Measurements from ENCODE around the gene HINT3. TPM values are rescaled to one million over a fixed set of nuclear protein-coding genes. Genes with fewer than 3 reads are reported as not detected.

The HINT3 gene
- total and polyA plus RNA-seq, 2 of the 13 experiments (the other 11 are each of a cell fraction or from before 2014, with no cell fraction given): 3.1 to 22.8 TPM

DNA sequence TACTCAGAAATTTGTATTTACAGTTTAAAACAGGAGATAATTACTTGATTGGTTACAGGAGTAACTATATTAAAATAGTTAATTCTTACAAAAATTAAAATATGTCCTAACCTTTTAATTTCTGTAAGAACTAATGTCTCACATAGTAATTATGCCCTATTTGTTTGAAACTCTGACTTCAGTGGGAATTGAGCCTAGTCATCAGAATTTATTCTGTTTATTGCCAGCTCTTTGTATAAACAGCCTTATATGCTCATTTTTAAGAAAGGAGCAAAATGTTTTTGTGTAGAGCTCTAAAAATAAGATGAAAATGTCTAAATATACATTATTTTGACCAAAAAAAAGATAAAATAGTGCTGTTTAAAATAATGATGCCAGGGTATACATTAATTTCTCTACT is 51.2 kb downstream of the HINT3 start:
- Histone ChIP-seq H4K20me1 (ENCODE audit: insufficient read depth, low read length) (no peaks in the 10 kb centered on the region), H3K27ac (ENCODE audit: extremely low read length, insufficient read depth, low read length) (no peak overlapping the region), H2AFZ (ENCODE audit: low read length) (no peak overlapping the region), H3K27me3 (ENCODE audit: control insufficient read depth in 1 of 2, insufficient read depth in 2 of 2, low read length in 2 of 2) (no peaks in the 10 kb centered on the region), H3K9ac (ENCODE audit: insufficient read depth, low read depth, low read length) (no peak overlapping the region), H3K4me3 (replicated peaks in 1 of 3; ENCODE audit: insufficient read depth in 1 of 3, low read depth in 2 of 3, low read length in 3 of 3) (no peak overlapping the region), H3K4me1 (ENCODE audit: insufficient read depth, low read length) (no peaks in the 10 kb centered on the region), H3K36me3 (replicated peaks in 1 of 2; ENCODE audit: control insufficient read depth in 1 of 2, insufficient read depth in 2 of 2, low read length in 2 of 2) (peaks cover 16 to 69% of the 10 kb centered on the region in 2 experiments), H3K4me2 (ENCODE audit: low read depth, low read length) (no peak overlapping the region), H3K79me2 (ENCODE audit: insufficient read depth, low read length) (peaks cover 5% of the 10 kb centered on the region), H3K9me3 (ENCODE audit: low read length) (no peaks in the 10 kb centered on the region)
- POLR2A ChIA-PET: interaction anchor here (2.1 kb wide), 1 partner anchor 21 kb away, joined by 6 read pairs; the partner anchor contains the start of gene TRMT11
- in situ Hi-C loops (cut with HindIII; ENCODE audit: extremely low pct_ligation_motif_present, low pct_unique_long_range_greater_than_20kb): no loop called here
- TF ChIP-seq ZNF12 (CRISPR knock-in tag; IDR thresholded peaks at IDR 0.05) (no peak), MAFK (conservative IDR thresholded peaks at IDR 0.05 in 1 of 2, IDR thresholded peaks at IDR 0.05 in 1 of 2; ENCODE audit: low read length in 2 of 2) (peak; percentile 70 to 87), ZNF225 (CRISPR knock-in tag; IDR thresholded peaks at IDR 0.05) (no peak), ZNF749 (CRISPR knock-in tag; IDR thresholded peaks at IDR 0.05; ENCODE audit: borderline replicate concordance) (no peak), MAFF (IDR thresholded peaks at IDR 0.05; ENCODE audit: low read depth, low read length) (peak; percentile 79)
- CTCF ChIA-PET (ENCODE audit: low intra/inter-chr PET ratio, low total read pairs): no interaction called here
- intact Hi-C loops (cut with micrococcal nuclease; ENCODE audit: unreplicated experiment): no loop called here
- BruUV-seq (replicated peaks): no TSS peak
- ATAC-seq: no peak
- no peak for DNase-seq (ENCODE audit: low spot score)
- no peak for FAIRE-seq

GRCh38 chr6:126010040-126010439 is 53.5 kb downstream of the HINT3 start:
- no peak for ATAC-seq
- no peaks in the 10 kb centered on the region for H3K4me1 ChIP-seq (ENCODE audit: insufficient read depth, low read length)
- ChIA-PET CTCF (ENCODE audit: low intra/inter-chr PET ratio, low total read pairs) (no interaction called here), POLR2A (no interaction called here)
- FAIRE-seq: no peak
- H3K4me3 ChIP-seq (replicated peaks in 1 of 3; ENCODE audit: insufficient read depth in 1 of 3, low read depth in 2 of 3, low read length in 3 of 3): no peak overlapping the region
- H3K36me3 ChIP-seq (replicated peaks in 1 of 2; ENCODE audit: control insufficient read depth in 1 of 2, insufficient read depth in 2 of 2, low read length in 2 of 2): peaks cover 21 to 65% of the 10 kb centered on the region in 2 experiments
- in situ Hi-C loops (cut with HindIII; ENCODE audit: extremely low pct_ligation_motif_present, low pct_unique_long_range_greater_than_20kb) (no loop called here), intact Hi-C loops (cut with micrococcal nuclease; ENCODE audit: unreplicated experiment) (no loop called here)
- no peak overlapping the region for H3K9ac ChIP-seq (ENCODE audit: insufficient read depth, low read depth, low read length)
- no TSS peak for BruUV-seq (replicated peaks)
- WGBS (ENCODE audit: low lambda C conversion rate): 96% methylated on average over 4 of the region's 4 CpGs
- H4K20me1 ChIP-seq (ENCODE audit: insufficient read depth, low read length): no peaks in the 10 kb centered on the region
- no peak overlapping the region for H3K4me2 ChIP-seq (ENCODE audit: low read depth, low read length)
- H3K79me2 ChIP-seq (ENCODE audit: insufficient read depth, low read length): no peaks in the 10 kb centered on the region
- no peak overlapping the region for H3K27ac ChIP-seq (ENCODE audit: extremely low read length, insufficient read depth, low read length)
- H3K27me3 ChIP-seq (ENCODE audit: control insufficient read depth in 1 of 2, insufficient read depth in 2 of 2, low read length in 2 of 2): no peaks in the 10 kb centered on the region
- H2AFZ ChIP-seq (ENCODE audit: low read length): no peak overlapping the region
- no peaks in the 10 kb centered on the region for H3K9me3 ChIP-seq (ENCODE audit: low read length)
- DNase-seq (ENCODE audit: low spot score): no peak
- TF ChIP-seq ZNF672 (CRISPR knock-in tag; IDR thresholded peaks at IDR 0.05): no peak
- no peak for TF ChIP-seq ZNF253 (CRISPR knock-in tag; IDR thresholded peaks at IDR 0.05; ENCODE audit: borderline replicate concordance)
- no peak for TF ChIP-seq NR2F1 (CRISPR knock-in tag; IDR thresholded peaks at IDR 0.05)
- no peak for TF ChIP-seq SP140L (CRISPR knock-in tag; IDR thresholded peaks at IDR 0.05; ENCODE audit: borderline replicate concordance)
- TF ChIP-seq ZBTB40 (IDR thresholded peaks at IDR 0.05): no peak
- TF ChIP-seq ZBTB40 (CRISPR knock-in tag; IDR thresholded peaks at IDR 0.05): no peak
- TF ChIP-seq SIX1 (CRISPR knock-in tag; IDR thresholded peaks at IDR 0.05; ENCODE audit: borderline replicate concordance): no peak
